Activated CD4-positive, CD25-positive, alpha-beta regulatory T cell treated with anti-CD3 and anti-CD28 coated beads, Interleukin-2, amount 50 U/mL, for 24 hours (primary cell): Measurements from ENCODE around the gene ORC1.

ENCODE experiments used
- ATAC-seq, 2 donors: fragments of 150-1000 bp; cut with Tn5 transposase; one replicate each; pipeline ENCODE4 v1.10.0; 2021; ENCODE audit warnings: mild to moderate bottlenecking in 1 of 2, moderate library complexity in 1 of 2

Gene ORC1

GRCh38 chr1:52341655-52342260 lies 62.5 kb downstream of the ORC1 start:
- no peak for ATAC-seq

GRCh38 chr1:52337439-52337838 lies 66.8 kb downstream of the ORC1 start:
- no peak for ATAC-seq

- no peak for ATAC-seq
Measured at GRCh38 chr1:52334906-52335528, 69.2 kb downstream of the ORC1 start.

GRCh38 chr1:52332411-52332810 lies 71.8 kb downstream of the ORC1 start:
- no peak for ATAC-seq

GRCh38 chr1:52328615-52329014 lies 75.6 kb downstream of the ORC1 start:
- ATAC-seq: no peak

- ATAC-seq: no peak
Measured at GRCh38 chr1:52325786-52326185, 78.4 kb downstream of the ORC1 start.

- ATAC-seq: no peak
Measured at GRCh38 chr1:52323731-52324130, 80.5 kb downstream of the ORC1 start.
